ENCODE data around the gene RTRAF. TPM values are rescaled to one million over a fixed set of nuclear protein-coding genes. Genes with fewer than 3 reads are reported as not detected.

Gene RTRAF
- total RNA-seq, 4 donors from 2014 or later: 28.2 to 63.5 (median 54.4) TPM

- Histone ChIP-seq H3K4me1 (peaks cover 11% of the 10 kb centered on the region), H3K27ac (no peak overlapping the region), H3K36me3 (peaks cover 42% of the 10 kb centered on the region), H3K4me3 (no peak overlapping the region), H3K9me3 (no peaks in the 10 kb centered on the region), H3K27me3 (no peaks in the 10 kb centered on the region)
- TF ChIP-seq POLR2A (IDR thresholded peaks at IDR 0.05): no peak
- no peak for TF ChIP-seq EP300 (IDR thresholded peaks at IDR 0.05)
- TF ChIP-seq POLR2AphosphoS5 (IDR thresholded peaks at IDR 0.05): no peak
- DNase-seq (ENCODE audit: low spot score in 2 of 2): no peak
- 41% methylated on average over 4 of the region's 4 CpGs for WGBS
These were observed 23.3 kb downstream of the RTRAF start for GRCh38 chr14:52012635-52013034.

- Histone ChIP-seq H3K27ac (no peak overlapping the region), H3K27me3 (no peaks in the 10 kb centered on the region), H3K4me1 (peaks cover 11% of the 10 kb centered on the region), H3K36me3 (peaks cover 27% of the 10 kb centered on the region), H3K9me3 (no peaks in the 10 kb centered on the region), H3K4me3 (no peak overlapping the region)
- no peak for TF ChIP-seq POLR2A (IDR thresholded peaks at IDR 0.05)
- no peak for TF ChIP-seq CTCF (IDR thresholded peaks at IDR 0.05)
- no peak for TF ChIP-seq EP300 (IDR thresholded peaks at IDR 0.05)
- no peak for TF ChIP-seq POLR2AphosphoS5 (IDR thresholded peaks at IDR 0.05)
- no peak for DNase-seq (ENCODE audit: low spot score in 2 of 2)
- 58% methylated on average over 11 of the region's 11 CpGs for WGBS
These were observed 24.7 kb downstream of the RTRAF start for GRCh38 chr14:52013984-52014600.

DNA sequence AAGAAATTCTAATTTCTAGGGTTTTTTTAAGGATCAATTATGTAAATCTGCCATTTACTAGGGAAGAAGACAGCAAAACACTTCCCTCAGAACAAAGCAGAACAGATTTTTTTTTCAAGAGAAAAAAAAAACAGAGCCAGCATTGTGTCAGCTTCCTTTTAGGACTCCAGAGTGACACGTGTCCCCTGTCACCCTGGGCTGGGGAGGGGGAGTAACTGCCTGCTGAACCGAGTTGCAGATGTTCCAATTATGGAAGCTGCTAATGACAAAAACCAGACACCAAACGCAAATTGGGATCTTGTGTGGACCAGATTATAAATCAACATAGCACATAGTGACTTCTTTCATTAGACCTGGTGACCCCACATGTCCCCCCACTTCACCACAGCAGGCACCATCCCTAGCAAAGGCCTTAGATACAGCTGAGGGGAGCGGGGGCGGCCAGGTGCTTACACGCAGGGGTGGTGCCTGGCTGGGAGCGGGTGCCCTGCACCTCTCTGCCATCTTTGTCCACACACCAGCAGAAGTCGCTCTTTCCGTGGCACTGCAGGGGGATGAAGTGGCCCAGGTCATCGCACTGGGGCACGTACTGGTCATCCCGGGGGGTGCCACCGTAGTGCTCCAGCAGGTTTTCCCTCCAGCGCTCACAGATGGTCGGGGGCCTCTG lies 25.4 kb downstream of the RTRAF start:
- Histone ChIP-seq H3K36me3 (peaks cover 21% of the 10 kb centered on the region), H3K4me3 (no peak overlapping the region), H3K27me3 (no peaks in the 10 kb centered on the region), H3K27ac (no peak overlapping the region), H3K4me1 (peaks cover 11% of the 10 kb centered on the region), H3K9me3 (no peaks in the 10 kb centered on the region)
- TF ChIP-seq EP300 (IDR thresholded peaks at IDR 0.05) (no peak), CTCF (IDR thresholded peaks at IDR 0.05) (no peak), POLR2AphosphoS5 (IDR thresholded peaks at IDR 0.05) (no peak), POLR2A (IDR thresholded peaks at IDR 0.05) (no peak)
- no peak for DNase-seq (ENCODE audit: low spot score in 2 of 2)
- 73% methylated on average over 13 of the region's 15 CpGs for WGBS

DNA sequence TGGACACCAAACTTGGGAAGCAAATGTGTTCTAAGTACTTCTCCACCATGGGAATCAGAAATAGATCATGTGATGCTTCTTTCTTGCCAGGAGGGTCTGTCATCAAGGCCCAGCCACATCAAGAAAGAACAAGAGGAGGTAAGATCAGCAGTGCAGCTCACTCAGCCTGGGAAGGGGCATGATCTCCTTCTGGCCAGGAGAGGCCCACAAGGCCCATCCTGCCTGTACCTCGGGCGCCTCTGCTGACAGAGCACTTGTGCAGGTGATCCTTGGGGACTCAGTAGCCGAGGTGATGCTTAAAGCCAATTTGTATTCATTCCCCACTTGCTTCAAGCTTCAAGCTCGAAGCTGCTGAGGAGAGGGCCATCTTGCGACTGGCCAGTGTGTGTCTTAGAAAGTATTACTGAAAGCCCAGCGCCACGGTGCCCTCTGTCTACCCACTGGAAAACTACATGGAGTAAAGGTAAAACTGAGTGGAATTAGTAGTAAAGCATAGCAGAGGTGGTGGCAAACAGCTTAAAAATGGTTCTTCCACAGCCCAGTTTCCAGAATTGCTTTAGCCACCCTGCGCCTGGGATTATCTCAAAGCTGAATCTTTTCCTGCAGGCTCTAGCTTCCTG lies 26.2 kb downstream of the RTRAF start:
- Histone ChIP-seq H3K4me3 (no peak overlapping the region), H3K27ac (no peak overlapping the region), H3K36me3 (peaks cover 13% of the 10 kb centered on the region), H3K9me3 (no peaks in the 10 kb centered on the region), H3K27me3 (no peaks in the 10 kb centered on the region), H3K4me1 (peaks cover 11% of the 10 kb centered on the region)
- TF ChIP-seq CTCF (IDR thresholded peaks at IDR 0.05): peak in 1 of 2 donors; percentile 31
- no peak for TF ChIP-seq POLR2AphosphoS5 (IDR thresholded peaks at IDR 0.05)
- 94% methylated on average over 7 of the region's 8 CpGs for WGBS
- DNase-seq (ENCODE audit: low spot score in 2 of 2): no peak

- H3K36me3 ChIP-seq: no peaks in the 10 kb centered on the region
- peaks cover 8% of the 10 kb centered on the region for H3K4me1 ChIP-seq
- H3K9me3 ChIP-seq: no peaks in the 10 kb centered on the region
- no peak for DNase-seq (ENCODE audit: low spot score in 2 of 2)
- TF ChIP-seq POLR2A (IDR thresholded peaks at IDR 0.05) (no peak), CTCF (IDR thresholded peaks at IDR 0.05) (no peak), POLR2AphosphoS5 (IDR thresholded peaks at IDR 0.05) (no peak), EP300 (IDR thresholded peaks at IDR 0.05) (no peak)
- H3K27me3 ChIP-seq: no peaks in the 10 kb centered on the region
- H3K27ac ChIP-seq: no peak overlapping the region
- H3K4me3 ChIP-seq: no peak overlapping the region
- WGBS: 56% methylated on average over 4 of the region's 4 CpGs
These were observed 28.9 kb downstream of the RTRAF start for GRCh38 chr14:52018252-52018651.
